Islet precursor cell (in vitro differentiated cells): ENCODE data around the gene CD164.
"Not testable (repeated sequence)": the region's sequence is repeated elsewhere in the genome, so short reads cannot be mapped to it uniquely, and the experiment has no call there.

Experiments used
- DNase-seq: peaks from one replicate; pipeline ENCODE4 v3.0.0-alpha.2; 2018

CD164 gene

DNA sequence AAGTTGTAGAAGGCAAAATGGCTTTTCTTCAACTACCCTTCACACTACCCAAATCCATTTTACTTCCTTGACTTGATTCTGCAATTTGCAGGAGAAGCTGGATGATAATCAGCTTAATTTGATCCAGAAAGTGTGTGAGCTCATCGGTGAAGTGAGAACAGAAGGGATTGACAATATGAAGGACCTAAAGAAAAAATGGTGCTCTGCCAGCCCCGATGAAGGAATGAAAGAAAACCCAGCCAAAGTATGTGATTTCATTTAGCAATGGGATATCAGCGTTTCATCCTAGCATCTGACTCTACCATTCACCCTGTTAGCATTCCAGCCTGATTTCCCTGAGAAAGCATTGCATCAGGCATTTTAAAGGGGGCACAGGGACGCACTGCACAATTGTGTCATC lies 41.5 kb downstream of the CD164 start:
- no peak for DNase-seq

DNA sequence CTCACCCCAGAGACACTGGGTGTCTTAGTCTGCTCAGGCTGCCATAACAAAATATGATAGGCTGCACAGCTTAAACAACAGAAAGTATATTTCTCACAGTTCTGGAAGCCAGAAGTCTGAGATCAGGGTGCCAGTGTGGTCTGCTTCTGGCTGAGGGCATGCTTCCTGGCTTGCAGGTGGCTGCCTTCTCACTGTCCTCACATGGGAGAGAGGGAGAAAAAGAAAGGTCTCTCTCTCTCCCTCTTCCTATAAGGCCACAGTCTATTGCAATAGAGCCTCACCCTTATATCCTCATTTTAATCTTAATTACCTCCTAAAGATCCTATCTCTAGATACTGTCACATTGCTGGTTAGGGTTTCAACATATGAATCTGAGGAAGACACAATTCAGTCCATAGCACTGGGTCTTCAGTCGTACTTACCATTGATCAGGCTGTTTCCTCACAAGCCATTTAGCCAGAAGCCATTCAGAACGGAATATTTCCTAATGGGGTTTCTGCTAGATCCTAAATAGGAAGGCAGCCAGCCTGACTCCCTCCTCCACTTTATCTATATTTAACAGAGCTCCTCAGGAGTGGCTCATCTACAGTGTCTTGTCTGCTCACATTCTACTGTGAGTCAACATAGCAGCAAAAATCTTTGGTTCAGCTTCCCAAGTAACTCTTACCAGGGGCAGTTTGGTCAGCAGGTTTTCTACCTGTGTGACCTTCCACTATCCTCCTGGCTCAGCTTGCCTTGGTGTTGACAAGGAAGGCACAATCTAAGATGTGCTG lies 42.2 kb downstream of the CD164 start:
- DNase-seq: no peak

DNA sequence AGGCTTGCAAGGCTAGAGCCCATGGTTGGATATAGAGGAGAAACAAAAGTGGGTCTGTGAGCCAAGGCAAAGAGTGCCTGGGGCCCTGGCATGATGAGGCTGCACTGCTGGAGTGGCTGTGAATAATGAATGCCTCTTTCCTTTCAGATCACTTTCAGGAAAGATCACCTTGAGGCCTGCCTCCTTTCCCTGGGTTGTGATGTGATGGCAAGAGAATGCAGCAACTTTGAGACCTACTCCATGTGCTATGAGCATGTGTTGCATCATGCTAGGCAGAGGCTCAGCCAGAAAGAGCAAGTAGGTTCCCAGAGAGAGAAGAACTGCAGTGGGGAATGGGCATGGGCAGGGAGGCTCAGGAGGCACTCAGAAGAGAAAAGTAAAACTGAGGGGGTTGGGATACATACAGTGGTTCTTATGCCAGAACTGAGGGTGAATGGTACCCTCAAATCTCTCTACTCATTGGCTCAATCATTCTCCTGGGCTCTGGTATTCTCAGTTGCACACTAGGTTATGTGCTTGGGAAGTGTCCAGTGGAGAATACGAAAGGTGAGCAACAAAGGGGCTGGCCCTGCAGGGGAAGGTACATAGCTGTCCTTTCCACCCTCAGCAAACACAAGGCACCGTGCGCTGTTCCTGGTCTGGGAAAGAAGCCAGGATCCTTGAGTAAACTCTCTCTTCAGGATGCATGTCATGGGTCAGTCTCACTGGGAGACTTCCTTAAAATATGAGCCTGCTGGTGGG lies 45.9 kb downstream of the CD164 start:
- peak; percentile 92 for DNase-seq

DNA sequence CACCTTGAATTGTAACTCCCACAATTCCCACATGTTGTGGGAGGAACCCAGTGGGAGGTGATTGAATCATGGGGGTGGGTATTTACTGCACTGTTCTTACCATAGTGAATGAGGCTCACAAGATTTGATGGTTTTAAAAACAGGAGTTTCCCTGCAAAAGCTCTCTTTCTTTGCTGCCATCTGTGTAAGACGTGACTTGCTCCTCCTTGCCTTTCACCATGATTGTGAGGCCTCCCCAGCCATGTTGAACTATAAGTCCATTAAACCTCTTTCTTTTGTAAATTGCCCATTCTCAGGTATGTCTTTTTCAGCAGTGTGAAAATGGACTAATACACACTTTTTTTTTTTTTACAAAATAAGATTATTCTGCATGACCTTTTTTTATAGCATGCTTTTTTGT lies 48.4 kb downstream of the CD164 start:
- not testable (repeated sequence) for DNase-seq

DNA sequence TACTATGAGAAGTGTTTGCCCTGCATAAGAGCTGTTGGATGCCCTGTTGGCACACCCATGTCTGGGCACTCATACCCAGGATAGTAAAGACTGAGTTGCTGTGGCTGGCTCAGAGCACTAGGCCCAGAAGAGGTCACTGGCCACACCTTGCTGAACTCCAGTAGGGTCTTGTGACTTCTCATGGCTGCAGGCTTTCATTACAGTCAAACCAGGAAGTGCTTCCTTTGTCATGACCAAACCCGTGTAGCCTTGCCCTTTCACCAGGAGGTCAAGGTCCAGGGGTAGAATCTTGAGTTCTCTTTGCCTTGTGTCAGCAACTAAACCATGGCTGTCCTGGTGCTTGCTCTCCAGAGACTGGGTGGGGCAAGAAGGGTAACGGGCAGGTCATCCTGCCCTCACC lies 49.5 kb downstream of the CD164 start:
- peak; percentile 47 for DNase-seq

DNA sequence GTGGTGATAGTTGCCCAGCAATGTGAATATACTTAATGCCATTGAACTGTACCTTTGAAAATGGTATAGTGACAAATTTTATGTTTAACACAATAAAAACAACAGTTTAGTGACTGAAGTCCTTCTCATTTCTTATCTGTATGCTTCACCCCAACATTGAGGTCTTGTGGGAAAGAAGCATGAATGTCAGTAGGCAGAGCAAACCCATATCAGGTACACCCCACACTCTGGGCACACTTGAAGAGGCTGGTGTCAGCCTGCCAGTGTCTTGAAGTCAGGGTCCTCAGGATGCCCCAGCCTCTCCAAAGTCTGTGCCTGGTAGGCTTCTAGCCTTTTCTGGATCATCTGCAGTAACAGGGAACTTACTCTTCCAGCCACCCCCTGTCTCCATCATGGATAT lies 51.2 kb downstream of the CD164 start:
- DNase-seq: no peak

DNA sequence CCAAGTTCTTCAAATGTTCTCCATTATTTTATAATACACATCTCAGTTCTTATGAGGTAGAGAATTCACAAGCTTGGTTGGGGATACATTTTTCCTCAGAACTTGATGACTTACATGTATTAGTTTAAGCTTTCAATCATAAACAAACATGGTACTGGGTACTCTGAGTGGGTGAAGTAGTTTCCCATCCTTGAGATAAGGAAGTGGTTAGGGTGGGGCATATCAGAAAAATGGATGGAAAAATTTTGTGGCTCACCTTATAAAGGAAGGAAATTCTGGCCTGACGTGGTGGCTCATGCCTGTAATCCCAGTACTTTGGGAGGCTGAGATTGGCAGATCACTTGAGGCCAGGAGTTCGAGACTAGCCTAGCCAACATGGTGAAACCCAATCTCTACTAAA lies 52.0 kb downstream of the CD164 start:
- DNase-seq: no peak

DNA sequence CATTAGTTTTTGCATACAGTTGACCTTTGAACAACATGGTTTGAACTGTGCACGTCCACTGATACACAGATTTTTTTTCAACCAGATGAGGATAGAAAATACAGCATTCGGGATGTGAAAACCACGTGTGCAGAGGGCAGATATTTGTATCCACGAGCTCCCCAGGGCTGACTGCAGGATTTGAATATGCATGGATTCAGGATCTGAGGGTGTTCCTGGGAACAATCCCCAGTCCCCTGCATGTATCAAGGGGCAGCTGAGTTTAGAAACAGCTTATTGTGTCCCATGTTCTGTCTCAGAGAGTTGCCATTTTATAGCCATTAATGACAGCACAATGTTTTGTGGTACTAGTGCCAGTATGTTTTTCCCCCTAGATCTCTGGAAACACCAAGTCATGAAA lies 53.6 kb downstream of the CD164 start:
- DNase-seq: no peak

DNA sequence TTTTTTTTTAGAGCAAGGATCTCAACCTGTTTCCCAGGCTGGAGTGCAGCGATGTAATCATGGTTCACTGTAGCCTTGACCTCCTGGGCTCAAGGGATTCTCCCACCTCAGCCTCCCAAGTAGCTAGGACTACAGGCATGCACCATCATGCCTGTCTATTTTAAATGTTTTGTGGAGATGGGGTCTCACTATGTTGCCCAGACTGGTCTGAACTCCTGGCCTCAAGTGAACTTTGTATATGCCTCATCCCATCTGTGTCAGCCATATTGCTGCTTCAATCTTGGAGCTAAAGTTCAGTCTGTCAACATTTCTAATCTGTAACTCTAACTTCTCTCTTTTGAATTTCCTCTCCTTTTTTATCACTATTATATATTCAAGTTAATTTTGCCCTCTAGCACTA lies 54.3 kb downstream of the CD164 start:
- DNase-seq: no peak

DNA sequence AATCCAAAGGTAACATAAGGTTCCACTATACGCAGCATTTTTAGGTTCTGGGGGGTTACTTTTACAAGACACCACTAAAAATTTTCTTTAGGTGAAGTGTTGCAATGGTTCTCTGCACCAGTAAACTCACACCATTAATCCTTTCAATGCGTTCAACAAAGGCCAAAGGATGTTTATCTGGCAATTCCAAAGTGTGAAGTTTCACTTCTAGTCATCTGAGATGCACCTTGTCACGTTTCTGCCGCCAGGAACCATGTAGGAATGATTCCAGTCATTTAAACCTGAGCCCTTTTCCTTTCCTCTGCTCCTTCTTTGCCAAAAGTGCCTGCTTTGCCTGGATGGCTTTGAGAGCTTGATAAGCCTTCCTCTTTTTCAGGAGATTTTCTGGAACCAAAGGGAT lies 54.8 kb downstream of the CD164 start:
- DNase-seq: no peak

DNA sequence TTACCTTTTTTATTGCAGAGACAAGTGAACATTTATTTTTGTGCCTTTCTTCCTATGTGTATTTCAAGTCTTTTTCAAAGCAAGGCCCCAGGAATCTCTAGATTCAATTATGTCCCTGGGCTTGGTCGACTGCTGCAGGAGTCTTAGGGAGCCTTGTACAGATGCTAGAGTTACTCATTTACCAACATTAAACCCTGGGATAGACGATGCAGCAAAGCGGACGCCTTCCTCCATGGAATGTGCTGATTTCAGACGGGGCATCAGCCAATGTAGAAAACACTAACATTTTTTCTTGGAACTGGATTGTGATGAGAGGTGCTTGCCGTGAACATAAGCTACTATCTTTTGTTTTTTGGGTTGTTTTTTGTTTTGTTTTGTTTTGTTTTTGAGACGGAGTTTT lies 55.9 kb downstream of the CD164 start:
- no peak for DNase-seq

DNA sequence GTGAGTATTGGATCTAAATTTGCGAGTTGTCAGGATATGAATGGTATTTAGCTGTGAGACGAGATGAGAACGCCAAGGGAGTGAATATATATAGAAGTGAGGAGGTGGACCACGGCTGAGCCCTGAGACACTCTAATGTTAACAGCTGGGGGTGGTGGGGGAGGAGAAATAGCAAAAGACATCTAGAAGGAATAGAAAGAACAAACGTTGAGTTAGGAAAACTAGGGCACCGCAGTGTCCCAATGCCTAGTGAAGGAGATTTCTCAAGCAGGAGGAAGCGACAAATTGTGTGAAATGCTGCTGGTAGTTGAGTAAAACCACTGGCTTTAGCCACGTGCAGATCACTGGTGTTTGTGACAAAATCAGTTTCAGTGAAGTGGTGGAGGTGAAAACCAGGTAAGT lies 56.9 kb downstream of the CD164 start:
- DNase-seq: no peak

DNA sequence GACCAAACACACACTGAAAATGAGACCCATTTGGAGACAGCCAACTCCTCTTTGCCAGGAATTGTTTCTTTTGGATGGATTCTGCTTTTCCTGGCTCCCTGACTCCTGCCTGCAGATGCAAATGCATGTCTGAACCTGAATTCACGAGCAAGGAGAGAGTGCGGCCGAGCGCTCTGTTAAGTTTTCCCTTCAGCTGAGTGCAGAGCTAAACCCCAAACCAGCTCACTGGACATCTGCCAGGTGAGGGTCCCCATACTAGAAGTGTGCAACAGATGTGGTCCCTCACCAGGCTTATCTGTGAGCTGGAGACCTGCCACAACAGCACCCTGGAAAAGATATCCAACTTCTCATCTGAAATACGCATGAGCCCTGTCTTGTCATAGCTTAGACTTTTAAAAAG lies 59.0 kb downstream of the CD164 start:
- DNase-seq: no peak

DNA sequence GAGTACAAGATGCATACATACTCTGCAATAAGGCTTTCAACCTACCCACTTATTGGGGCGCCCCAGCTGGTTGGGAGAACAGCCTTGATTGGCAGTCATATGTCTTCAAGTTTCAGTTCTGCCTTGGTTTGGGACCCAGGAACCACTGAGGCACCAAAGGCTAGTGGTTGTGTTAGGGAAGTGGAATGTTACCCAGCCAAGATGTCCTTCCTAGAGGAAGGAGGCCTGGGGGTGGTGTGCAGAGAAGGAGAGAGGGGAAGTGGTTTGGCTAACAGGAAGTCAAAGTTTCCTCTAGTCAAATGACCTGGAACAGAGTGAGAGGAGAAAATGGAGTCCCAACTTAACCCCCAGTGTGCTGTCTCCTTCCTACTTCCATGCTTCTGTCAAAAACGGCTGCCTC lies 59.4 kb downstream of the CD164 start:
- no peak for DNase-seq

DNA sequence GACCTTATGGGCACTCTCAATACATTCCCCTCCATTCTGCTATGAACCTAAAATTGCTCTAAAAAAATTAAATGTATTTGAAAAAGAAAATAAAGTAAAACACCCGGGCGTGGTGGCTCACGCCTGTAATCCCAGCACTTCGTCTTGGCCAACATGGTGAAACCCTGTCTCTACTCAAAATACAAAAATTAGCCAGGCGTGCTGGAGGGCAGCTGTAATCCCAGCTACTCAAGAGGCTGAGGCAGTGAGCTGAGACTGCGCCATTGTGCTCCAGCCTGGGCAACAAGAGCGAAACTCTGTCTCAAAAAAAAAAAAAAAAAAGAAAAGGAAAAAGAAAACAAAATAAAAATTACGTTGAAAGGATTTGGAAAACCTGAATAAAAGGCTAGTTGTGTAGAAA lies 60.5 kb downstream of the CD164 start:
- no peak for DNase-seq

DNA sequence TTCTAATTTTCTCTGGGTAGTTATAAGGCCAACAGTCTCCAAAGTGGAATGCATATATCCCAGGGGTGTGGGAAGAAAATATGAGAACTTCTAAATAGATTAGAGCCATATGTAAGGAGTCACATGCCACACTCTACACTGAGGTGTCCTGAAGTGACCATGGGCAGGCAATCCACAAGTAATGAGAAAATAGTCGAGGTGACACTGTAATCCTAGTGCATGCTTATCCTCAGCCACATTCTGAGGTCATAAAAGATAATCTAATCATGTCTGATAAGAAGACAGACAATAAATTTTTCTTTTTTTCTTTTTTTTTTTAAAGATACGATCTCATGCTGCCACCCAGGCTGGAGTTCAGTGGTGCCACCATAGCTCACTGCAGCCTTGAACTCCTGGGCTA lies 62.2 kb downstream of the CD164 start:
- no peak for DNase-seq

DNA sequence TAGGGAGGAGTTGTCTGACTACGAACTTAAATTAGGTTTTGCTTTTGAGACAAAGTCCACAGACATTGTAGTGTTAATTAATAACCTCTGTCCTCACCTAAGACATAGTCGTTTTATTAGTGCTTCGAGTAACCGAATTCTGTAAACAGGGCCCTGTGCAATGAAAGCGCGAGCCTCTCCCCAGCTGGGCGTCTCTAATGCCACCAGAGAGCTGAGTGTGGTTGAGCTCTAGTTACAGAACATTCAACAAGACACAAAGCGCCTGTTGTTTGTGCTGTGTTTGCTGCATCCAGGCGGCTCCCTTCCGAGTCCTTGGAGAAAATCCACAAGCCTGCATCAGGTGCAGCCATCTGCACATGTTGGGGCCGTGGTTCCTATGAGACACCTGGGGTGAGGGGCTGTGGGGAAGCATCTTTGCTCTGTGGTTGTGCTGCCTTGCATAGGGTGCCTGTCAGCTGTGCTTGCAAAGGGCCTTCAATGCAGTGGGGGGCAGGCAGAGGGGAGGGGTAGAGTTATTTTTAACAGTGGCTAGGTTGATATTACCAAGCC lies 63.9 kb downstream of the CD164 start:
- DNase-seq: no peak

DNA sequence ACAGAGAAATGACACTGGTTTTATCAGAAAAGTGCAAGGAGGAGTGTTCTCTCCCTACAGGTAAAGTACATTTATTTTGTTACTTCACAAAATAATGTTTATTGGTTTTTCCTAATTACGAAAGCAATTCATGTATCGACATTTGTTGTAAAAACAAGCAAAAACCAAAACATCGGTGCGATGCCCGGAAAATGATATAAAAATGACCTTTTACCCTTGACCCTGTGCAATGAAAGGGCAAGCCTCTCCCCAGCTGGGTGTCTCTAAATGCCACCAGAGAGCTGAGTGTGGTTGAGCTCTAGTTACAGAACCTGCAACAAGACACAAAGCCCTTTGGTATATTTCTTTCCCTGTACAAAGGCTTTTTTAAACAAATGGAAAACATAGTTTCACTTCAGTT lies 65.4 kb downstream of the CD164 start:
- DNase-seq: no peak
